ENCODE results near the gene ERH. TPM values are rescaled to one million over a fixed set of nuclear protein-coding genes. Genes with fewer than 3 reads are reported as not detected.

The ERH gene
- polyA plus RNA-seq (2013, experiment 1 of 2): 165 TPM
- 170 TPM for polyA plus RNA-seq (2013, experiment 2 of 2)

DNA sequence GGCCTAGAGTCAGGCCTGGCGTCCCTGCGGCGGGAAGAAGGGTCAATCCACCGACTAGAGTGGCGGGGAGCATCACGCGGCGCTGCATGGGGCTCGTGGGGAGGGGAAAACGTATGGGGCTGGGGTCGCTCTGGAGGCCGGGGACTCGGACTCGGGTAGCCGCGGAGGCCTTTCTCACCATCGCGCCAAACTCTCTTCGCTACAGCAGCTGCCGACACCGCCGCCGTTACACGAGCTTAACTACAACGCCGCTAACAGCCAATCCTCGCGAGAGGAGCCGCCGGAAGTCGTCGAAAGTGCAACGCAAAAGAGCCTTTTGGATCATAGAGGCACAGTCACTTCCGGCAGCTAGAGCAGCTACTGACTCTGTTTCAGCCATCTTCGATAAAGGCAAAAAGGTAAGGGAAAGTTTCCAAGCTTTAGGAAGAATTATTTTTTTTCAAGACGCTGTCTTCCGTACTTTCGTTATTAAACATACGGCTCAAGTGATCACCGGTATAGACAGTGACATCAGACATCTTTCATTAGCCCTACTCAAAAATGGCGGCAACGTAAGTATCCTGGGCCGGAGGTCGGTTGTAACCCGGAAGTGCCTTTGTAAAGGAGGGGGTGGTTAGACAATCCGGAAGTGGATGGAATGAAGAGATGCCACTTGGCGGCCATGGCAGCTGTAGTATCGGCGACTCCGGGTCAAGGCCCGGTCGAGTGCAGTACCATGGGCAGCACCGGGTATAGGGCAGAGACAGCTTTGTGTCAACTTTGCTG lies at the start of gene ERH, which contains the start of gene SLC39A9:
TSS of gene ERH (minus strand) at position 247 of the 765 bp plus-strand sequence. CDS start at position 181, 66 bp downstream.
TSS of gene SLC39A9 (plus strand) at position 640 of the 765 bp plus-strand sequence. CDS start 678 bp downstream, outside the sequence.
- peak within 1 kb of the TSS; percentile 98 for H3K4me2 ChIP-seq (ENCODE audit: low read length, poor library complexity, severe bottlenecking)
- peak within 1 kb of the TSS; percentile 94 for H2AK5ac ChIP-seq (ENCODE audit: low read length, severe bottlenecking)
- under 1% methylated on average over 52 of the region's 53 CpGs for WGBS
- H3K36me3 ChIP-seq (ENCODE audit: control insufficient read depth in 1 of 2, insufficient read depth in 2 of 2, low read depth in 1 of 2, low read length in 2 of 2): peaks cover 13 to 34% of the 10 kb centered on the region in 2 experiments
- no peaks in the 10 kb centered on the region for H3K9me3 ChIP-seq (ENCODE audit: control insufficient read depth, low read length)
- H3K23ac ChIP-seq (ENCODE audit: low read length in 2 of 2): peak within 1 kb of the TSS in 1 of 2 experiments; percentile 59
- H2BK5ac ChIP-seq (ENCODE audit: low read depth, low read length, poor library complexity, severe bottlenecking): peak within 1 kb of the TSS; percentile 63
- peak within 1 kb of the TSS in 1 of 2 experiments; percentile 74 for H3K14ac ChIP-seq (ENCODE audit: low read length in 2 of 2)
- H2BK120ac ChIP-seq (ENCODE audit: low read depth, low read length): no peak within 1 kb of the TSS
- H3K9ac ChIP-seq (ENCODE audit: low read length): peak within 1 kb of the TSS; percentile 98
- H2AFZ ChIP-seq (ENCODE audit: low read depth, low read length): no peak within 1 kb of the TSS
- peak within 1 kb of the TSS; percentile 46 to 81 for H3K4ac ChIP-seq (ENCODE audit: low read depth in 1 of 2, low read length in 2 of 2)
- peak within 1 kb of the TSS; percentile 8 for H2BK15ac ChIP-seq (ENCODE audit: low read depth, poor library complexity, severe bottlenecking)
- peaks cover 7% of the 10 kb centered on the region for H3K4me1 ChIP-seq (ENCODE audit: control insufficient read depth, insufficient read depth, low read depth, low read length)
- peak; percentile 99 for DNase-seq
- peak within 1 kb of the TSS; percentile 16 to 84 for H3K18ac ChIP-seq (ENCODE audit: low read depth in 1 of 2, low read length in 2 of 2)
- no peaks in the 10 kb centered on the region for H3K27me3 ChIP-seq (ENCODE audit: control insufficient read depth in 1 of 2, insufficient read depth in 1 of 2, low read length in 2 of 2)
- H4K8ac ChIP-seq (ENCODE audit: low read length): peak within 1 kb of the TSS; percentile 93
- H2BK12ac ChIP-seq (ENCODE audit: low read length in 2 of 2): no peak within 1 kb of the TSS
- H3K4me3 ChIP-seq (ENCODE audit: insufficient read depth in 1 of 2, low read depth in 1 of 2, low read length in 2 of 2): peak within 1 kb of the TSS; percentile 77 to 93
- H3K79me1 ChIP-seq (replicated peaks; ENCODE audit: low read length, poor library complexity, severe bottlenecking): peaks cover 6% of the 10 kb centered on the region
- peak within 1 kb of the TSS; percentile 64 for H3K27ac ChIP-seq (ENCODE audit: low read length, poor library complexity, severe bottlenecking)
- peak within 1 kb of the TSS; percentile 92 for H4K91ac ChIP-seq (ENCODE audit: low read length)

DNA sequence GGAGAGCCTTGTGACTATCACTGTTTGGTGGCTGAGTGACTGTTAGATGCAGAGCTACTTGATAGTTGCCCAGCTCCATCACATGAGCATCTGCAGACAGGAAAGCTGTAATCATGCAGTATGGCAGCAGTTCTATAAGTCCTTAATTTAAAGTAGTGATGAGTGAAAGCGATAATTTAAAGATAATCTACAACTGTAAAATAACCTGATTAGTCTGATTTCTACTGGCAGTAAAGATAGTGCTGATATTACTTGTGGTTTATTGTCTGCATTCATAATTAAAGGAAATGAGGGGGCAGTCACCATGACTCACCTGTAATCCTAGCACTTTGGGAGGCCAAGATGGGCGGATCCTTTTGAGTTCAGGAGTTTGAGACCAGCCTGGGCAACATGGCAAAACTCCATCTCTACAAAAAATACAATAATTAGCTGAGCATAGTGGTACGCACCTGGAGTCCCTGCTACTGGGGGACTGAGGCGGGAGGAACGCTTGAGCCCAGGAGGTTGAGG lies 45.3 kb upstream of the ERH start:
- no peak overlapping the region for H3K4me3 ChIP-seq (ENCODE audit: insufficient read depth in 1 of 2, low read depth in 1 of 2, low read length in 2 of 2)
- H2BK120ac ChIP-seq (ENCODE audit: low read depth, low read length): no peak overlapping the region
- H3K4me2 ChIP-seq (ENCODE audit: low read length, poor library complexity, severe bottlenecking): no peak overlapping the region
- H3K14ac ChIP-seq (ENCODE audit: low read length in 2 of 2): no peak overlapping the region
- H2AFZ ChIP-seq (ENCODE audit: low read depth, low read length): no peak overlapping the region
- H3K23ac ChIP-seq (ENCODE audit: low read length in 2 of 2): no peak overlapping the region
- no peak overlapping the region for H2BK12ac ChIP-seq (ENCODE audit: low read length in 2 of 2)
- H3K79me1 ChIP-seq (replicated peaks; ENCODE audit: low read length, poor library complexity, severe bottlenecking): peaks cover 43% of the 10 kb centered on the region
- H3K18ac ChIP-seq (ENCODE audit: low read depth in 1 of 2, low read length in 2 of 2): no peak overlapping the region
- DNase-seq: no peak
- H2AK5ac ChIP-seq (ENCODE audit: low read length, severe bottlenecking): no peak overlapping the region
- no peak overlapping the region for H4K91ac ChIP-seq (ENCODE audit: low read length)
- H2BK5ac ChIP-seq (ENCODE audit: low read depth, low read length, poor library complexity, severe bottlenecking): no peak overlapping the region
- no peak overlapping the region for H3K27ac ChIP-seq (ENCODE audit: low read length, poor library complexity, severe bottlenecking)
- H3K9me3 ChIP-seq (ENCODE audit: control insufficient read depth, low read length): no peaks in the 10 kb centered on the region
- peaks cover 18 to 31% of the 10 kb centered on the region in 2 experiments for H3K36me3 ChIP-seq (ENCODE audit: control insufficient read depth in 1 of 2, insufficient read depth in 2 of 2, low read depth in 1 of 2, low read length in 2 of 2)
- H3K9ac ChIP-seq (ENCODE audit: low read length): no peak overlapping the region
- peaks cover 5% of the 10 kb centered on the region for H3K4me1 ChIP-seq (ENCODE audit: control insufficient read depth, insufficient read depth, low read depth, low read length)
- H4K8ac ChIP-seq (ENCODE audit: low read length): no peak overlapping the region
- WGBS: 98% methylated on average over 5 of the region's 5 CpGs
- no peak overlapping the region for H3K4ac ChIP-seq (ENCODE audit: low read depth in 1 of 2, low read length in 2 of 2)
- no peaks in the 10 kb centered on the region for H3K27me3 ChIP-seq (ENCODE audit: control insufficient read depth in 1 of 2, insufficient read depth in 1 of 2, low read length in 2 of 2)
- no peak overlapping the region for H2BK15ac ChIP-seq (ENCODE audit: low read depth, poor library complexity, severe bottlenecking)

DNA sequence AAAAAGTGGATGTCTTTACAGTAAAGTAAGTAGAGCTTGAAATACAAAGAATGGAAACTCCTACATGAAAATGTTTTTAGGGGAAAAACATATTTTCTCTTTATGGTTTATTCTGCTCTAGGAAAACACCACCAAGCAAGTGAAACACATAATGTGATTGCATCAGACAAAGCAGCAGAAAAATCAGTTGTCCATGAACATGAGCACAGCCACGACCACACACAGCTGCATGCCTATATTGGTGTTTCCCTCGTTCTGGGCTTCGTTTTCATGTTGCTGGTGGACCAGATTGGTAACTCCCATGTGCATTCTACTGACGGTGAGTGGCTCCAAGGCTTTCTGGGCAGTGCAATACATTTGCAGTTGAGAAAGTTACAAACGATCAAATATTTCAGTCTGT lies 43.8 kb upstream of the ERH start:
- DNase-seq: no peak
- no peak overlapping the region for H3K23ac ChIP-seq (ENCODE audit: low read length in 2 of 2)
- no peak overlapping the region for H2BK5ac ChIP-seq (ENCODE audit: low read depth, low read length, poor library complexity, severe bottlenecking)
- H3K14ac ChIP-seq (ENCODE audit: low read length in 2 of 2): no peak overlapping the region
- H2BK120ac ChIP-seq (ENCODE audit: low read depth, low read length): no peak overlapping the region
- no peak overlapping the region for H3K27ac ChIP-seq (ENCODE audit: low read length, poor library complexity, severe bottlenecking)
- no peak overlapping the region for H2AFZ ChIP-seq (ENCODE audit: low read depth, low read length)
- WGBS: 95% methylated on average over 5 of the region's 5 CpGs
- H4K8ac ChIP-seq (ENCODE audit: low read length): no peak overlapping the region
- no peak overlapping the region for H3K18ac ChIP-seq (ENCODE audit: low read depth in 1 of 2, low read length in 2 of 2)
- H2BK12ac ChIP-seq (ENCODE audit: low read length in 2 of 2): no peak overlapping the region
- no peak overlapping the region for H3K9ac ChIP-seq (ENCODE audit: low read length)
- peaks cover 40% of the 10 kb centered on the region for H3K79me1 ChIP-seq (replicated peaks; ENCODE audit: low read length, poor library complexity, severe bottlenecking)
- peaks cover 5% of the 10 kb centered on the region for H3K4me1 ChIP-seq (ENCODE audit: control insufficient read depth, insufficient read depth, low read depth, low read length)
- no peaks in the 10 kb centered on the region for H3K9me3 ChIP-seq (ENCODE audit: control insufficient read depth, low read length)
- H3K4me3 ChIP-seq (ENCODE audit: insufficient read depth in 1 of 2, low read depth in 1 of 2, low read length in 2 of 2): no peak overlapping the region
- H3K27me3 ChIP-seq (ENCODE audit: control insufficient read depth in 1 of 2, insufficient read depth in 1 of 2, low read length in 2 of 2): no peaks in the 10 kb centered on the region
- H2BK15ac ChIP-seq (ENCODE audit: low read depth, poor library complexity, severe bottlenecking): no peak overlapping the region
- H3K36me3 ChIP-seq (ENCODE audit: control insufficient read depth in 1 of 2, insufficient read depth in 2 of 2, low read depth in 1 of 2, low read length in 2 of 2): peaks cover 15 to 31% of the 10 kb centered on the region in 2 experiments
- H3K4ac ChIP-seq (ENCODE audit: low read depth in 1 of 2, low read length in 2 of 2): no peak overlapping the region
- H3K4me2 ChIP-seq (ENCODE audit: low read length, poor library complexity, severe bottlenecking): no peak overlapping the region
- no peak overlapping the region for H4K91ac ChIP-seq (ENCODE audit: low read length)
- no peak overlapping the region for H2AK5ac ChIP-seq (ENCODE audit: low read length, severe bottlenecking)

DNA sequence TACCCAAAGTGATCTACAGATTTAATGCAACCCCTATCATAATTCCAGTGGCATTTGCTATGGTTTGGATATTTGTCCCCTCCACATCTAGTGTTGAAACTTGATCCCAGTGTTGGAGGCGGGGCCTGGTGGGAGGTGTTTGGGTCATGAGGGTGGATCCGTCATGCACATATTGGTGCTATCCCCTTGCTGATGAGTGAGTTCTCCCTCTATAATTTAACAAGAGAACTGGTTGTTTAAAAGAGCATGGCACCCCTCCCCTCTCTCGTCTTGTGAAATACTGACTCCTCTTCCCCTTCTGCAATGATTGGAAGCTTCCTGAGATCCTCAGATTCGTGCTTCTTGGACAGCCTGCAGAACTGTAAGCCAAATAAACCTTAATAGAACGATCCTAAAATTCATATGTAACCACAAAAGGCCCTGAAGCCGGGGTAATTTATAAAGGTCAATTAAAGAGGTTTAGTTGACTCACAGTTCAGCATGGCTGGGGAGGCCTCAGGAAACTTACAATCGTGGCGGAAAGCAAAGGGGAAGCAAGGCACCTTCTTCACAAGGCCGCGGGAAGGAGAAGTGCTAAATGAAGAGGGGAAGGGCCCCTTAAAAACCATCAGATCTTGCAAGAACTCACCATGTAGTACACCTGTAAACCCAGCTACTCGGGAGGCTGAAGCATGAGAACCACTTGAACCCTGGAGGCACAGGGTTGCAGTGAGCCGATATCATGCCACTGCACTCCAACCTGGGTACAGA lies 41.6 kb upstream of the ERH start:
- Histone ChIP-seq H3K27me3 (ENCODE audit: control insufficient read depth in 1 of 2, insufficient read depth in 1 of 2, low read length in 2 of 2) (no peaks in the 10 kb centered on the region), H2BK12ac (ENCODE audit: low read length in 2 of 2) (no peak overlapping the region)

More for the DNA sequence above, 41.6 kb upstream of the ERH start:
- Histone ChIP-seq H2AK5ac (ENCODE audit: low read length, severe bottlenecking) (no peak overlapping the region), H3K4me1 (ENCODE audit: control insufficient read depth, insufficient read depth, low read depth, low read length) (peaks cover 5% of the 10 kb centered on the region), H2BK15ac (ENCODE audit: low read depth, poor library complexity, severe bottlenecking) (no peak overlapping the region), H2BK120ac (ENCODE audit: low read depth, low read length) (no peak overlapping the region), H4K91ac (ENCODE audit: low read length) (no peak overlapping the region), H2AFZ (ENCODE audit: low read depth, low read length) (no peak overlapping the region), H3K4me2 (ENCODE audit: low read length, poor library complexity, severe bottlenecking) (no peak overlapping the region), H3K18ac (ENCODE audit: low read depth in 1 of 2, low read length in 2 of 2) (no peak overlapping the region), H4K8ac (ENCODE audit: low read length) (peak overlapping the region; percentile 37), H3K79me1 (replicated peaks; ENCODE audit: low read length, poor library complexity, severe bottlenecking) (peaks cover 41% of the 10 kb centered on the region), H2BK5ac (ENCODE audit: low read depth, low read length, poor library complexity, severe bottlenecking) (no peak overlapping the region), H3K14ac (ENCODE audit: low read length in 2 of 2) (no peak overlapping the region), H3K27ac (ENCODE audit: low read length, poor library complexity, severe bottlenecking) (no peak overlapping the region), H3K4me3 (ENCODE audit: insufficient read depth in 1 of 2, low read depth in 1 of 2, low read length in 2 of 2) (no peak overlapping the region), H3K9ac (ENCODE audit: low read length) (no peak overlapping the region), H3K9me3 (ENCODE audit: control insufficient read depth, low read length) (no peaks in the 10 kb centered on the region), H3K36me3 (ENCODE audit: control insufficient read depth in 1 of 2, insufficient read depth in 2 of 2, low read depth in 1 of 2, low read length in 2 of 2) (peaks cover 15 to 23% of the 10 kb centered on the region in 2 experiments), H3K23ac (ENCODE audit: low read length in 2 of 2) (peak overlapping the region in 1 of 2 experiments; percentile 50), H3K4ac (ENCODE audit: low read depth in 1 of 2, low read length in 2 of 2) (no peak overlapping the region)
- no peak for DNase-seq
- WGBS: 98% methylated on average over 11 of the region's 12 CpGs

All from mesenchymal stem cell (in vitro differentiated cells and primary cell).